Astrocyte (in vitro differentiated cells and primary cell): Measurements from ENCODE around the gene HAL.

ENCODE experiments used
- EZH2 ChIP-seq: IDR thresholded peaks from 2 replicates; pipeline ENCODE4 v1.6.1; 2012; ENCODE audit warnings: mild to moderate bottlenecking, low read length, inconsistent platforms; ENCODE audit not compliant: insufficient read depth
- TF ChIP-seq, protein P1 (sequence below): IDR thresholded peaks from 2 replicates; pipeline ENCODE4 v1.5.1; 2011; ENCODE audit warnings: low read depth, mild to moderate bottlenecking, inconsistent platforms, low read length, moderate library complexity; ENCODE audit not compliant: insufficient read depth

DNA sequence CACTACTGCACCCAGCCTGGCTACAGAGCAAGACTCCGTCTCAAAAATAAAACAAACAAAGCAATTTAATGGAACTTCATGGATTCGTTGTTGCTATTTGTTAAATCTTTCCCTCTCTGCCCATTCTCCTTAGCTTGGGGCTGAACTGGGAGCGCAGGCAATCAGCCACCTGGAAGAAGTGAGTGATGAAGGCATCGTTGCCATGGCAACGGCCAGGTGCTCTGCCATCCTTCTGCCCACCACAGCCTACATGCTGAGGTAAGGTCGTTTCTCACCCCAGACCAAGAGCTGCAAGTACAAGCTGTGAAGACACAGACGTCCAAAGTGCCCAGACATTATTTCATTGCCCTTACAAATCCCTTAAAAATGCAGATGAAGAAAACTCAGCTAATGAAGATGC is 33.9 kb downstream of the HAL start:
- TF ChIP-seq EZH2: no peak
- TF ChIP-seq, protein P1, sequence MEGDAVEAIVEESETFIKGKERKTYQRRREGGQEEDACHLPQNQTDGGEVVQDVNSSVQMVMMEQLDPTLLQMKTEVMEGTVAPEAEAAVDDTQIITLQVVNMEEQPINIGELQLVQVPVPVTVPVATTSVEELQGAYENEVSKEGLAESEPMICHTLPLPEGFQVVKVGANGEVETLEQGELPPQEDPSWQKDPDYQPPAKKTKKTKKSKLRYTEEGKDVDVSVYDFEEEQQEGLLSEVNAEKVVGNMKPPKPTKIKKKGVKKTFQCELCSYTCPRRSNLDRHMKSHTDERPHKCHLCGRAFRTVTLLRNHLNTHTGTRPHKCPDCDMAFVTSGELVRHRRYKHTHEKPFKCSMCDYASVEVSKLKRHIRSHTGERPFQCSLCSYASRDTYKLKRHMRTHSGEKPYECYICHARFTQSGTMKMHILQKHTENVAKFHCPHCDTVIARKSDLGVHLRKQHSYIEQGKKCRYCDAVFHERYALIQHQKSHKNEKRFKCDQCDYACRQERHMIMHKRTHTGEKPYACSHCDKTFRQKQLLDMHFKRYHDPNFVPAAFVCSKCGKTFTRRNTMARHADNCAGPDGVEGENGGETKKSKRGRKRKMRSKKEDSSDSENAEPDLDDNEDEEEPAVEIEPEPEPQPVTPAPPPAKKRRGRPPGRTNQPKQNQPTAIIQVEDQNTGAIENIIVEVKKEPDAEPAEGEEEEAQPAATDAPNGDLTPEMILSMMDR: no peak
